Measurements from ENCODE around the gene SLC4A1.

Gene SLC4A1

DNA sequence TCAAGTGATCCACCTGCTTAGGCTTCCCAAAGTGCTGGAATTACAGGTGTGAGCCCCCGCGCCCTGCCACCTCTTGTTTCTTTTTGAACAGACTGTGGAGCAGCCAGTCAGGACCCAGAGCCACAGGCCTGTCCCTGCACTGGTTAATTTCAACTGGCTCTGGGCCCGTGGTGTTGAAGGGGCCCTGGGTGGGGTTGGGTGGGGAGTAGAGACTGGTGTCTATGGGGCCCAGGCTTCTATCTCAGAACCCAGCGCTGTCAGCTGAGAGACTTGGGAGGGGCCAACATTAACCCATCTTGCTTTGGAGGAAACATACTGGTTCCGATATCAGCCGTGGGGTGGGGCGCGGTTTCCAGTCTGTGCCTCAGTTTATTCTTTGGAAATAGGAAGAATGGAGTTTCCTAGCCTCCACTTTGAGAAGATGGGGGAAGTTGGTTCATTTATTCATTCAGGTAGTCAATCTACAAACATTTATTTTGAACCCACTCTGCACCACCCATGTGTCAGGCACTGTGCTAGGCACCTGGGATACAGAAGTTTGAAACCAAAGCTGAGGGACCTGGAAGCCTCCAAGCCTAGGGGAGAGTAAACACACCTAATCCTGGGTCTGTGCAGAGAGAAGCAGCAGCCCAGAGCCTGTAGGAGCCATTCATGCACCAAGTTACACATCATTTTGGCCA, 15.5 kb upstream of the SLC4A1 start:
- no peak for DNase-seq

DNA sequence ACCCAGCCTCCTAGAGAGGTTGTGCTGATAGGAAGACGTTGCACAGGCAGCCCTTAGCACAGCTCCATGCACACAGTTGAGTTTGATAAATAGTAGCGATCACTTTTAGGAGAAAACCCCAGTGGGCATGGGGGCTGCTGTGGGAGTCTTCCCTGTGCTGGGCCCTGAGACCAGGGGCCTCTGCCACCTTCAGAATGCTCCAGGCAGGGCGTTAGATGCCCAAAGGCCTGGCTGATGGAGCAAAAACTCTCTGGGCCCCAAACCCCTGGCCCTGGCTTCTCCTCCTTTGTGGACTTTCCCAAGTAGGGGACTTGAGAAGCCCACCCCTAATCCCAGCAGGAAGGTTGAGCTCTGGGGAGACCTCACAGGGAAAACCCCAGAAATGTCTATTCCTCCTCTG, 14.3 kb upstream of the SLC4A1 start:
- DNase-seq = no peak

DNA sequence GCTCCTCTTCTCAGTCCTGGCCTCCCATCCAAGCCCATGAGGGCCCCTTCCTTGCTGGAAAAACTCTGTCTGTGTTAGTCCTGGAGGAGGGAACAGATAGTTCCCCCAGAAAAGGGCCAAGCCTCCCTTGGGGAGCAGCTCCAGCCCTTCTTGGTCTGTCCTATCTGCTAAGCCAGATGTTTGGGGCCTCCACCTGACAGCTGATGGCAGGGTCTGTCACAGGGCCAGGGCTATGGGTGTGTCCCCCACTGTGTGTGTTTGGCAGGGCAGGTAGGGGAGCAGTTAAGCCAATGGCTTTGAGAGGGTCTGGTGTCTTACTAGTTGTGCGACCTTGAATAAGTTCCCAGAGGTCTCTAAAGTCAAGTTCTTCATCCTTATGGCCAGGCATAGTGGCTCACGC, 13.6 kb upstream of the SLC4A1 start:
- DNase-seq = no peak

DNA sequence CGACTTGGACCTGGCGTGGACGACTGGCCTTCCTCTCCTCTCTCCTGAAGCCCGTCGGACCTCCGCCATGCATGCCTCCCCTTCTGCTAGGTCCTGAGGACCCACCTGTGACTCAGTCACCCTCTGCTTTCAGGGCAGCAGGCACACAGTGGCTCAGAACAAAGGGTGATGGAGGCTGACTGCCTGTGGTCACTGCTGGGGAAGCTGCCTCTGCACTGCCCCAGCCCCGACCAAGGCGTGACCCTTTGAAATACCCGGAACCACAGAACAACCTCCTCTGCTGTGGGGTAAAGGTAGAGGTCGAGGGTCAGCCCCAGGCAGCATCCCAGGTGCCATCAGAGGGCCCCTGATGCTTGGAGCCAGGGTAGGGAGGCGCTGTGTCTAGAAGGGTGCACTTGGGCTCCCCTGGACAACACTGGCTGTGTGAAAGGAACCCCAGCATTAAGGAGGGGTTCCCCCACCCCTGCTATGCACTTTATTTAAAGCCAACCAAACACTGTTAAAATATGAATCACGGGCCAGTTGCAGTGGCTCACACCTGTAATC, 12.5 kb upstream of the SLC4A1 start:
- no peak for DNase-seq

GRCh38 chr17:44279666-44280391, 11.9 kb upstream of the SLC4A1 start:
- DNase-seq = no peak

- no peak for DNase-seq
Measured at GRCh38 chr17:44279346-44279665, 11.4 kb upstream of the SLC4A1 start.

GRCh38 chr17:44277976-44278375, 10.0 kb upstream of the SLC4A1 start:
- no peak for DNase-seq

DNA sequence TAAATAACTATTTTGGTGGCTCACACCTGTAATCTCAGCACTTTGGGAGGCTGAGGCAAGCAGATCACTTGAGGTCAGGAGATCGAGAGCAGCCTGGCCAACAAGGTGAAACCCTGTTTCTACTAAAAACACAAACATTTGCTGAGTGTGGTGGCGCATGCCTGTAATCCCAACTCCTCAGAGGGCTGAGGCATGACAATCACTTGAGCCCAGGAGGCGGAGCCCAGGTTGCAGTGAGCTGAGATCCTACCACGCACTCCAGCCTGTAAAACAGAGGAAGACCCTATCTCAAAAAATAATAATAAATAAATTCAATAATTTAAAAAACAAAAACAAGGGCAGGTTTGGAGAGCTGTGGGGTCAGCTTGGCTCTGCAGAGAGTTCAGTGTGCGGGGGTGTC, 5.7 kb upstream of the SLC4A1 start:
- no peak for DNase-seq

- no peak for DNase-seq
Measured at GRCh38 chr17:44272954-44273353, 5.0 kb upstream of the SLC4A1 start.

DNA sequence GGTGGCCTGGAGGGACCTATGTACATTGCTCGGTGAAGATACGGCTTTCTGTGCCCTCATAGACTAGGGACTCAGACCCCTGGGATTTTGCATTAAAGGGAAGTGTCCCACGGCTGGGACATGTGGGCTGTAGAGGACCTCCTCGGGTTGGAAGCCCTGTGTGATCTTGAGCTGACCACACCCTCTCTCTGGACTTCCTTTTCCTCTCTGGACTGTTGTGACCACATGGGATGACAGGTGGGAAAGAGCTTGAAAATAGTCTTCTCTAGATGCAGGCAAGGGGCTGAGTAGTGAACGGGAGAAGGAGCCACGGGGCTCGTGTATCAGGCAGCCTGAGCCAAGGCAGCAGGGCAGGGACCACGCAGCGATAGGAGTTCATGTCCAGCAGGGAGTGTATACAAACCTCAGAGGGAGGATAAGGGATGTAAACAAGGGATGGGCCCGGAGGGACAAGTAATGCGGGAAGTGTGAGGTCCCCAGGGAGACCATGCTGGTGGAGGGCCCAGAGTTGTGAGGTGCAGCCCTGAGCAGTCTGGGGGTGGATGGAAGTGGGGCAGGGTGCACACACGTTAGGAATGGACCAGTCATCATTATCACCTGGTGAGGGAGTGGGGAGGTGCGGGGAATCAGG, 4.5 kb upstream of the SLC4A1 start:
- no peak for DNase-seq

DNA sequence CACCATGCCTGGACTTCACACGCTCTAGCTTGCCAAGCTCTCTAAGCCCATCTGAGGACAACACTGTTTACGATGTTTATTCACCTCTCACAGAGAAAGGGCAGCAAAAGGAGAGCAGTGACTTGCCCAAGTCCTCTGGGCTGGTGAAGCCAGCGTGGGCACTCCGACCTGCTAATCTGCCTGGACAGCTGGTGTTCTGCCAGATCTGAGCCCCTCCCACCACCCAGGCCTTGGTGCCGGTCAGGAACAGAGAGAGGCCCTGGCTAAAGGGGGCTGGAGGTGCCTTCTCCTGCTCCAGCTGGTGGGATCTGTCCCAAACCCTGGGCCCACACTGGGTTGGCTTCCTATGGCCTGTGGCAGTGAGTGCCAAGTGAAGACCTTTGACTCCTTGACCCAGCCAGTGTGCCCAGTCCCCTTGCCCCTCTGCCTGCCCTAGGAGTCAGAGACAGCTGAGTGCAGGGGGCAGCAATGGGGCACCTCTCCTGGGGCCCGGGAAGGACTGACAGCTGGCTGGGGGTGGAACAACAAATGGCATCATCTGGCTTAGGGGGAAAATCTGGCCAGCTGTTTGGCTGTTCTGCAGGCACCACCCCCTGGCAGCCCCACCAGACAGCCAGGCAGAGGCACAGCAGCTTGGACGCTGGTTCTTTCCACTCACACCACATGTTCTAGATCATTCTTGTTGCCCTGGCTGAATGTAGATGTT, 1.8 kb upstream of the SLC4A1 start:
- DNase-seq = no peak

GRCh38 chr17:44268709-44269534, 987 bp upstream of the SLC4A1 start:
- no peak for DNase-seq

DNA sequence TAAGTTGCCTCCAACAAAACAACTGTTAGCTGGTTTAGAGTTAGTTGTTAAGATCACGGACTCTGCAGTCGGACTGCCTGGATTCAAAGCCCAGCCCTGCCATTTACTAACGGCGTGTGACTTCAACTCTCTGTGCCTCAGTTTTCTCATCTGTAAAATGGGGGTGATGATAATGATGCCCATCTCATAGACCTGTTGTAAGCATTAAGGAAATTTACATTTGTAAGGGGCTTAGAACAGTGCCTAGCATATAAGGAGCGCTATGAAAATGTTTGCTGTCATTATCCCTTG, 825 bp downstream of the SLC4A1 start:
- DNase-seq = no peak

DNA sequence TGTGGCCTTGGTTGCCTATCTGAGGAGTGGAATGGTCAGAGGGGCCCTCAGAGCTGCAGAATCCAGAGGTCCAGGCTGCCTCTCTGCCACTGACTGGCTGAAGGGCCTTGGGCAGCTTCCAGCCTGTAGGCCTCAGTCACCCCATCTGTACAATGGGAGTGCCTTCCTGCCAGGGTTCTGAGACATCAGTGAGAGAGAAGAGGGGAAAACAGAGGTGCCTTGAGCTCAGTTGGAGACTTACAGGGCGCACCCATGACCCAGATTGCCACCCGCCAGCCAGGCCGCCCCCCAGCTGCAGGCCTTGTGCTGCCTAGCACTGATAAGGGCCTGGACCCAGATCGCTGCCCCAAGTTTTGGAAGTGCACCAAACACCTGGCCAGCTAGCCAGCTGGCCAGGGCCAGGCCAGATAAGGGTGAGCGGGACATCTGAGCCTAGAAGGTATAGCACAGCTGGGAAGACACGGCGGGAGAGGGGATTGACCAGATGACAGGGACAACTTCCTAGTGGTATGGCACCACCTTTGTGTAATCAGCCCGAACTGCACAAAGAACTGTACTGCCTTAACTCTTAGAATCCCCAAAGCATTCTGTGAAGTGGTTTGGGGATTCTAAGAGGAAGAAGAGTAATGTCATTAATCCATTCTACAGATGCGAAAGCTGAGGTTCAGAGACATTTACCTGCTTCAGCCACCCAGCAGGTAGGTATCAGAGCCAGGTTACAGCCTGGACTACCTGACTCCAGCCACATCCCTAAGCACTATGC, 1.4 kb downstream of the SLC4A1 start:
- DNase-seq = no peak

DNA sequence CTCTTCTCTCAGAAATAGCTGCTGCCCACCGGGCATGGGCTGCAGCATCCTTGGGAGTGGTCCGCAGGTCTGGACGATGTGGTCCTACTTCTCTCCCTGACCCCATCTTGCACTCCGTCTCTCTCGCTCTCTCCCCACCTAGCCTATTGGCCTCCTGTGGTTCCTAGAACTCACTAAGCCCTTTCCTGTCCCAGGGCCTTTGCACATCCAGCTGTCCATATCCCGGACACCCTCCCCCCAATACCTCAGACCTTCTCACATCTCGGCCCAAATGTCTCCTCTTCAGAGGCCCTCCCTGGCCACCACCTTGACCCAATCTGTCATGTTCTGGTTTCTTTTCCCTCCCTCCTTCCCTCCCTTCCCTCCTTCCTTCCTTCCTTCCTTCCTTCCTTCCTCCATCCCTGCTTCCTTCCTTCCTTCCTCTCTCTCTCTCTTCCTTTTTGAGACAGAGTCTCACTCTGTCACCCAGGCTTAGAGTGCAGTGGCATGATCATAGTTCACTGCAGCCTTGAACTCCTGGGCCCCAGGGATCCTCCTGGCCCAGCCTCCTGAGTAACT, 4.5 kb downstream of the SLC4A1 start:
- DNase-seq = no peak

GRCh38 chr17:44262654-44263225, 5.2 kb downstream of the SLC4A1 start:
- DNase-seq = no peak

GRCh38 chr17:44260296-44260695, 7.6 kb downstream of the SLC4A1 start:
- no peak for DNase-seq

DNA sequence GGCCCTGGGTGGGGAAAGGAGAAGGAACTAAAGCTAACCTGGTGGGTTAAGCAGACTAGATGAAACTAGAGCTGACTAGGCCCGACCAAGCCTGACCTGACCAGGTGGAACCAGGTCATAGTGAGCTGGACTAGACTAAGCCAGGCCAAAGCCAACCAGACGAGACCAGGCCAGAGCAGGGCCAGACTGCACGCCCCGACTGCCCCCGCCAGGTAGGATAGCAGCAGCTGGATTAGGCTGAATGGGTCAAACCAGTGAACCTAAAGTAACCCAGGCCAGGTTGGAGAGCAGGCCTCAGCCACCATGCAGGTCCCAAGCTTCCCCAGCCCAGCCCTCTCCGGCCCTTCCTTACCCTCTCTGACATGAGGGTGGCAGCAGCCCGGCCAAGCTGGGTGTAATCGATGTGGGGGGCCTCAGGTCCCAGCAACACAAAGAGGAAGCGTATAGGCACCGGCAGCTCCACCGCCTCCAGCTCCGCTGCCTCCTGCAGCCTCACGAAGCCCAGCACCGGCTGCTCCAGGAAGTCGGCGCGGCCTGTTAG, 9.1 kb downstream of the SLC4A1 start:
- no peak for DNase-seq

DNA sequence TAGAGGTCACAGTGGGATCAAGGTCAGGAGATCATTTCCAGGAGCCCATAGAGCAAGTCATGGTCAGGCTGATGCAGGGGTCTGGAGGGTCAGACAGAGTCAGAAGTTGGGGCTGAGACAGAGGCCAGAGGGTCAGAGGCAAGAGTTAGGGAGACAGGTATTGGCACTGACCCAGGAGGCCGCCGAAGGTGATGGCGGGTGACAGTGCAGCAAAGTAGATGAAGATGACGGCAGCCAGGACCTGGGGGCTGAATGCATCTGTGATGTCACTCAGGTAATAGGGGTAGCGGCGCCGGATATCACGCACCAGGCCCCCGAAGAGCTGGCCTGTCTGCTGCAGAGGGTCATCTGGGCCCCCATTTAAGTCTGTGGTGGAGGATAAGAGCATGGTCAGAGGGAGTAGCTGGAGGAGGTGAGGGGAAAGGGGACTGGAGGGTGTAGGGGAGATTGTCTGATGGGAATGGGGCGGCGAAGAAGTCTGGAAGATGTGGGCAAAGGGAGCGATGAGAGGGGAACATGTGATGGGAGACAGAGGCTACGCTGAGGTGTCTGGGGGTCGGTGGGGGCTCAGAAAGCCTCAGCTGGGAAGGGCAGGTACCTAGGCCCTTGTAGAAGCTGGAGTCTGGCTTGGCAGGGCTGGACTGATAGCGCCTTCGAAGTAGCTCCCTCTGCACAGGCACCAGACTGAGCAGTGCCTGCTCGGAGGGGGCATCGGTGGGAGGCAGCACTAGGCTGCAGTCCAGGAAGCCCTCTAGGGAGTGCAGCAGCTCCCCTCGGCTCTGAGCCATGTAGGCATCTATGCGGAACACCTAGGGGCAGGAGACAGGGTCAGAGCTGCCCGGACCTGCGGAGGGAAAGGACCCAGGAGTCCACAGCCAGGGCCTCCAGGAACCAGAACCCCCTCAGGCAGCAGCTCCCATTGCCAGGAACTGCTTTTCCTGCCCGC, 9.8 kb downstream of the SLC4A1 start:
- DNase-seq = no peak

DNA sequence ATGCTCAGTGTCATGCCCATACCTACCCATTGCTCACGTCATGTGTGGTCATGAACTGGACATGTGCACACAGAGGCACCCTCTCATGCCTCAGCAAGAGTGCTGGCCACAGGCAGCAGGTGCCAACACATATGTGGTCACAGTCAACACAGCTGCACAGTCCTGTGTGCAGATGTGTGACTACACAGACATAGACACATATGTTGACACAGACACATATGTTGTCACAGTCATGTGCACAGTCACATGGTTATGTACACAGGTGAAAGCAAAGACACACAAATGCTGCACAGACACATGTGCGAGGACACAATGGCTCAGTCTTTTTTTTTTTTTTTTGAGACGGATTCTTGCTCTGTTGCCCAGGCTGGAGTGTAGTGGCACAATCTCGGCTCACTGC, 11.3 kb downstream of the SLC4A1 start:
- DNase-seq = no peak

All from activated naive CD4-positive, alpha-beta T cell treated with Interleukin-2 at 50 U/mL for 16 hours (primary cell).